ENCODE results near the gene CNBD2.
"Not testable (repeated sequence)": the region's sequence is repeated elsewhere in the genome, so short reads cannot be mapped to it uniquely, and the experiment has no call there.

DNA sequence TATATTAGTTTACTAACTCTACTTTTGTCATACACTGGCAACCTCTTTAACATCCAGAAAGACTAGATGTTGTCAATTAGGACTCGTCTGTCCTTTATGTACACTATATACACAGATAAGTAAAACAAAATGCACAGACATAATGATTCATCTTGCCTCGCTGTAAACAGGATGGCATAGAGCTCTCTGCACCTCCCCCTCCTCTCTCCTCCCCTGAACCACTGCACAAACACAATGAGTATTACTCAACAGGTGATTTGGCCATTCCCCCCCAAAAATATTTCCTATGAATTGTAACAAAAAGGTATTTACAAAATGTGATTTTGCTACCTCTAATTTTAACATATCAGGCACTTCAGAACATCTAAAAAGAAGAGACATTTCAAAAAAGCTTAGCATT lies 81.0 kb downstream of the CNBD2 start:
- not testable (repeated sequence) for TF ChIP-seq CTCF, POLR2A (IDR thresholded peaks at IDR 0.05)
